HTERT RPE-1 (cell line): Measurements from ENCODE around the gene CDX2.
"Not testable (repeated sequence)": the region's sequence is repeated elsewhere in the genome, so short reads cannot be mapped to it uniquely, and the experiment has no call there.

Experiments used
- in situ Hi-C: fragments of 300-500 bp; cut with MboI; formaldehyde crosslinking; loops from 4 replicates; pipeline ENCODE4 v1.14.3; 2020; ENCODE audit warnings: low sequenced_read_pairs

CDX2 gene

GRCh38 chr13:27969082-27969865, at the start of gene CDX2:
TSS of gene CDX2 (minus strand) at chr13:27969315. CDS start at chr13:27969006, 309 bp downstream.
- in situ Hi-C loops, result no loop called here

- in situ Hi-C loops, result no loop called here
Measured at GRCh38 chr13:28014301-28014700, 45.2 kb upstream of the CDX2 start.

GRCh38 chr13:28013482-28013881, 44.4 kb upstream of the CDX2 start:
- in situ Hi-C loops, result no loop called here

- in situ Hi-C loops, result no loop called here
Measured at GRCh38 chr13:28012896-28013295, 43.8 kb upstream of the CDX2 start.

GRCh38 chr13:28012383-28012782, 43.3 kb upstream of the CDX2 start:
- in situ Hi-C loops, result no loop called here

- in situ Hi-C loops, result no loop called here
Measured at GRCh38 chr13:28010046-28010445, 40.9 kb upstream of the CDX2 start.

GRCh38 chr13:28005016-28005415, 35.9 kb upstream of the CDX2 start:
- in situ Hi-C loops, result not testable (repeated sequence)

DNA sequence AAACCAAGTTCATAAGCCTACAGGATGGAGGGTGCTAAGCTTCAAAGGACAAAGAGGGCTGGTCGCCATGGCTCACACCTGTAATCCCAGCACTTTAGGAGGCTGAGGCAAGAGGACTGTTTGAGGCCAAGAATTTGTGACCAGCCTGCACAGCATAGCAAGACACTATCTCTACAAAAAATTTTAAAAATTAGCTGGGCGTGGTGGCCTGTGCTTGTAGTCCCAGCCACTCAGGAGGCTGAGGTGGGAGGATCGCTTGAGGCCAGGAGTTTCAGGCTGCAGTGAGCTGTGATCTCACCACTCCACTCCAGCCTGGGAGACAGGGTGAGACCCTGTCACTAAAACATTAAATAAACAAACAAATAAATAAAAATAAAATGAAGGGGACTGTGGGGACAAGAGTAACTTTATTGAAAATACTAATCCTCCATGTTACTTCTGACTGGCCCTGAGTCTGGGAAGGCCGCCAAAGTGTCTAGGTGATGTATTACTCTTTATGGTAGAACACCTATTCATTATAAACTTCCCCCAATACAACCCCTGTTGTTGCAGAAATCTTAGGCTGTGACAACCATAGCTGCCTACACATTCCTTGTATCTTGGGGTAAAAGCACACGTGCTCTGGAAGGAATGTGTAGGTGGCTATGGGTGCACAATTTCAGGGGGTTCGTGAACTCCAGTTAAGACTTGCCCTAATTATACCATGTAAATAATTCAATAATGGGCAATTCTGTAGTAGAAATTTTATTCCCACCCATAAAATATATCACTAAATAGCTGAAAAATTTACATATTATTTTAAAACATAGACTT, 34.0 kb upstream of the CDX2 start:
- in situ Hi-C loops, result no loop called here

GRCh38 chr13:28001837-28002473, 32.8 kb upstream of the CDX2 start:
- in situ Hi-C loops, result no loop called here

DNA sequence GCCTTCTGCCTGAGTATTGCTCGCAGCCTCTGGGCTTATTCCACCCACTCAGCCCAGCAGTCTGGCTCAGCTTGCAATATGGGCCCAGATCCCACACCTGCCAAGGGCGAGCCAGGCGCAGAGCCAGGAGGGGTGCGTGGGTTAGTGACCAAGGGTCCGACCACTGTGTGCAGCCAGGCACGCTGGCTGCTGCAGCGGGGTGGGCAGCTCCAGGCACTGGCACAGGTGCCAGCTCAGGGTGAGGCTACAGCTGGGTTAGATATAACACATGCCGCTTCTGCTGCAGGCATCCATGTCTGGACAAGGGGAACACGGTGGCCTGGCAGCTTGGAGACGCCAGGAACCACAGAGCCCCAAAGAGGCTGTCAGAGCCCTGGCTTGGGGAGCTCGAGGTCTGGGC, 31.9 kb upstream of the CDX2 start:
- in situ Hi-C loops, result no loop called here

- in situ Hi-C loops, result no loop called here
Measured at GRCh38 chr13:28000567-28000966, 31.5 kb upstream of the CDX2 start.

- in situ Hi-C loops, result no loop called here
Measured at GRCh38 chr13:27997904-27998522, 28.9 kb upstream of the CDX2 start.

- in situ Hi-C loops, result no loop called here
Measured at GRCh38 chr13:27991881-27992280, 22.8 kb upstream of the CDX2 start.

DNA sequence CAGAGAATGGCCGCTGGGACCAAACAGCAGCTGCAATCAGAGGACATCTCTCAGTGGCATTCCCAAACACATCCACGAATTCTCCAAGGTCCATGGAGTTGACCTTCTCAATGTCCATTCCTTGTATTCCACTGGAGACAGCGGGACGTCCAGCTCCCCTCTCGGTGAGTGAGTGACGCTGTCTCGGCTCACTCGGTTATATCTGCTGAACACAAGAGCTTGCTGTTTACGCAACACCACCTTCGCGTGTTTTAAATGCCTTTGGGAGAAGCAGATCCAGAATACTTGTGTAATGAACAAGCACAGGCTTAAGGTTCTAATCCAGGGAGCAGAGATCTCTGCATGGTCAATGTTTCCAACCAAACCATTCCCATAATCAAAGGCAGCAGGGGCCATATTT, 19.4 kb upstream of the CDX2 start, which contains the start of gene URAD:
TSS of gene URAD (minus strand) at position 174 of the 400 bp plus-strand sequence. CDS start at position 118, 56 bp downstream.
- in situ Hi-C loops, result no loop called here

DNA sequence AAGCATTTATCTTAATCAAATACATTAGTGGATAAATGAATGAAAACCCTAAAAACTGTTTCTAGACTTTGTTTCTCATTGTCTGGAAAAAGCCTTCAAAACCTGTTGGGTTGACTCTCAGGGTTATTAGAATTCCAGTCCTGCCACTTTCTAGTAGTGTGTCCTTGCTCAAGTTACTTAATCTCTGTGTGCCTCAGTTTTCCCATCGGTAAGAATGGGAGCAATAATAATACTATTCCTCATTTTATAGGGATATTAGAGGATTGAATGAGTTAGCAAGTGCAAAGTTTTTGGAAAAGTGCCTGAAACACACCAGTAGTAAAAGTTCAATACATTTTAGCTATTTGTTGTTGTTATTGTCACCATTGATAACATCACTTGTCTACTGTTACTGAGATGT, 16.5 kb upstream of the CDX2 start:
- in situ Hi-C loops, result no loop called here

DNA sequence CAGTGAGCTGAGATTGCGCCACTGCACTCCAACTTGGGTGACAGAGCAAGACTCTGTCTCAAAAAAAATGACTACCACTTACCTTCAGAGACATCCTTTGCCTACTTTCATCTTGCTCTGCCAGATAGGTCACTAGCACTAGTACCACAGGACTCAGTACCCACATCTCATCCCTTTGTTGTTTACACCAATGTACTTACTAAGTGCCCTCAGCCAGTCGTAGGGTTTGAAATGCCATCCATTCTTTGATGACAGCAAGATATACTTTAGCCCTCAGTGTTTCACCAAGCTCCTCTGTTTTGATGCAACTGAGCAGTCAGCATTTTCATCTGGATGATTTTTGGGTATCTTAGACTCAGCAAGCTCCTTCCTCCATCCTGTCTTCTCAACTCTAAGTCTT, 13.2 kb upstream of the CDX2 start:
- in situ Hi-C loops, result no loop called here

- in situ Hi-C loops, result no loop called here
Measured at GRCh38 chr13:27981006-27981708, 12.0 kb upstream of the CDX2 start.

DNA sequence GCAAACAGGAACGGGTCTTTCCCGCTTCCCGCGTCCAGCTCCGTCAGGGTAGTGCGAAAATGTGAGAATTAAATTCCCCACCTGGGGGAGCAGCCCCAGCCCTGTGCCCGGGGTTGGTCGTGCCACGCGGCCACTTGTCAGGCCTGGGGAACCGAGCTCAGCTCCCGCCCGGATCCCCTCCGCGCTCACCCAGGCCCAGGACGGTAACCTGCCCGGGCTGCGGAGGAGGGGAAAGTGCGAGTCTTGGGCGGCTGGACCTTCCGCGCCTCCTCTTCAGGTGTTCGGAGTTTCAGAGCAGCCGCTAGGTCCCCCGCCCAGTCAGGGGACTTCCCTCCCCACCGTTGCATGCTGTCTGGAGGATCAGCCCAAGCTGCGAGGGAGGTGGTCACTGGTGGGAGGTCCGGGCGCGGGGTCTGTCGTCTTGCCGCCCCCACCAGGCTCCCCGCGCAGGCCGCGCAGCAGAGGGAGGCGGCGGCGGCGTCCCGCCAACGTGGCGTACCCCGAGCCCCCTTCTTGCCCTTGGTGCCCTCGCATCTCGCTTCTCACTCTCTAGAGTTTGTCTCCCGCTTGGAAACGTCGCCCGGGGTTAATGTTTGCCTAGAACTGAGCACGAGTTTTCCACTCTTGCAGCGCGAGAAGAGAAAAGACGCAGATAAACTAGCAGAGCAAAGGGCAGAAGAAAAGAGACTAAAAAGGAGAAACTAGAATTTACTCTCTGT, 11.3 kb upstream of the CDX2 start:
- in situ Hi-C loops, result no loop called here

GRCh38 chr13:27979765-27980279, 10.7 kb upstream of the CDX2 start:
- in situ Hi-C loops, result no loop called here
